Keratinocyte (primary cell): ENCODE data around the gene SPTAN1. TPM values are rescaled to one million over a fixed set of nuclear protein-coding genes. Genes with fewer than 3 reads are reported as not detected.

Experiments
- DNase-seq: peaks from one replicate; pipeline ENCODE4 v3.0.0-alpha.2; 2011; ENCODE audit warnings: low read depth, missing footprints, low spot score
- FAIRE-seq: peaks from 2 replicates; lab custom pipeline; 2011; peaks lifted over from hg19 to GRCh38; lab: Jason Lieb, UNC
- H2AFZ ChIP-seq: 2 replicates; pipeline ENCODE4 v1.6.0; 2012; ENCODE audit warnings: low read length, control low read depth, inconsistent platforms; ENCODE audit not compliant: control insufficient read depth
- H3K27ac ChIP-seq: 2 replicates; pipeline ENCODE4 v1.5.1; 2011; ENCODE audit warnings: low read length; ENCODE audit not compliant: control insufficient read depth, insufficient read depth
- H3K27me3 ChIP-seq: 3 replicates; pipeline ENCODE4 v1.6.0; 2011; ENCODE audit warnings: low read length; ENCODE audit not compliant: control insufficient read depth, insufficient read depth; ENCODE audit errors: extremely low read depth
- H3K36me3 ChIP-seq, 2 experiments: 2 replicates in 1 of 2; 3 replicates in 1 of 2; pipeline ENCODE4 v1.5.1; 2011; ENCODE audit warnings: low read length in 2 of 2, mild to moderate bottlenecking in 1 of 2; ENCODE audit not compliant: control insufficient read depth in 2 of 2, insufficient read depth in 2 of 2; ENCODE audit errors: extremely low read depth in 1 of 2
- H3K4me1 ChIP-seq: 3 replicates; pipeline ENCODE4 v1.5.1; 2011; ENCODE audit warnings: low read length; ENCODE audit not compliant: control insufficient read depth, insufficient read depth; ENCODE audit errors: extremely low read depth
- H3K4me2 ChIP-seq: 3 replicates; pipeline ENCODE4 v1.6.0; 2011; ENCODE audit warnings: low read depth, low read length; ENCODE audit not compliant: control insufficient read depth, insufficient read depth; ENCODE audit errors: extremely low read depth
- H3K4me3 ChIP-seq, 3 experiments: fragments of 200-600 bp in 1 of 3; sonication (generic) in 1 of 3; 2 replicates in 2 of 3; 3 replicates in 1 of 3; pipeline ENCODE4 v1.5.1; 2011 to 2016; ENCODE audit warnings: low read length in 3 of 3, mild to moderate bottlenecking in 3 of 3, control low read depth in 2 of 3, inconsistent platforms in 1 of 3, low read depth in 1 of 3, mixed read lengths in 1 of 3, mixed run types in 1 of 3, moderate library complexity in 1 of 3; ENCODE audit not compliant: control insufficient read depth in 2 of 3, insufficient read depth in 2 of 3; ENCODE audit errors: extremely low read depth in 1 of 3
- H3K79me2 ChIP-seq: 2 replicates; pipeline ENCODE4 v1.6.0; 2012; ENCODE audit warnings: low read length; ENCODE audit not compliant: control insufficient read depth, insufficient read depth
- H3K9ac ChIP-seq: 3 replicates; pipeline ENCODE4 v1.6.0; 2011; ENCODE audit warnings: low read length; ENCODE audit not compliant: control insufficient read depth, insufficient read depth; ENCODE audit errors: extremely low read depth
- H3K9me1 ChIP-seq: 3 replicates; pipeline ENCODE4 v1.6.0; 2011; ENCODE audit warnings: low read length; ENCODE audit not compliant: control insufficient read depth, insufficient read depth; ENCODE audit errors: extremely low read depth
- H3K9me3 ChIP-seq: 2 replicates; pipeline ENCODE4 v1.5.1; 2012; ENCODE audit warnings: low read depth, low read length; ENCODE audit not compliant: control insufficient read depth
- H4K20me1 ChIP-seq: 3 replicates; pipeline ENCODE4 v1.6.0; 2011; ENCODE audit warnings: low read length; ENCODE audit not compliant: control insufficient read depth, insufficient read depth; ENCODE audit errors: extremely low read depth
- EZH2 ChIP-seq: IDR thresholded peaks from one replicate; pipeline ENCODE4 v1.6.1; 2012; ENCODE audit warnings: inconsistent platforms, mild to moderate bottlenecking, low read length, moderate library complexity
- dilution Hi-C: fragments of 300-500 bp; cut with MboI; formaldehyde crosslinking; loops from one replicate; pipeline ENCODE4 v1.7.0; 2020; ENCODE audit warnings: low sequenced_read_pairs; ENCODE audit not compliant: extremely low pct_ligation_motif_present
- polyA plus RNA-seq, 5 experiments: library from polyadenylated mRNA; depleted of rRNA in 3 of 5; stranded (reverse) in 3 of 5; stranded (forward) in 1 of 5; unstranded in 1 of 5; fragments of >200 nt; gene quantifications; 1 replicate in 1 of 5; 2 replicates in 3 of 5; 3 replicates in 1 of 5; pipeline versions ENCODE4 v1.2.1 to v1.2.3, GENCODE V29; 2011 to 2012; ENCODE audit warnings: missing spikeins in 2 of 5, low read depth in 1 of 5, low replicate concordance in 1 of 5
- TF ChIP-seq, protein P1 (sequence below), 3 experiments: IDR thresholded peaks in 1 of 3; conservative IDR thresholded peaks in 1 of 3; optimal IDR thresholded peaks in 1 of 3; 2 replicates in 2 of 3; 3 replicates in 1 of 3; pipeline versions ENCODE3 to v1.5.1; 2011; ENCODE audit warnings: low read length in 3 of 3, mild to moderate bottlenecking in 3 of 3, moderate library complexity in 2 of 3, control low read depth in 1 of 3, inconsistent platforms in 1 of 3; ENCODE audit not compliant: insufficient read depth in 2 of 3; ENCODE audit errors: extremely low read depth in 1 of 3

The SPTAN1 gene
- polyA plus RNA-seq, 1 donor (not counting 4 experiments of a cell fraction or from before 2014, with no cell fraction given) = 98.7 TPM

DNA sequence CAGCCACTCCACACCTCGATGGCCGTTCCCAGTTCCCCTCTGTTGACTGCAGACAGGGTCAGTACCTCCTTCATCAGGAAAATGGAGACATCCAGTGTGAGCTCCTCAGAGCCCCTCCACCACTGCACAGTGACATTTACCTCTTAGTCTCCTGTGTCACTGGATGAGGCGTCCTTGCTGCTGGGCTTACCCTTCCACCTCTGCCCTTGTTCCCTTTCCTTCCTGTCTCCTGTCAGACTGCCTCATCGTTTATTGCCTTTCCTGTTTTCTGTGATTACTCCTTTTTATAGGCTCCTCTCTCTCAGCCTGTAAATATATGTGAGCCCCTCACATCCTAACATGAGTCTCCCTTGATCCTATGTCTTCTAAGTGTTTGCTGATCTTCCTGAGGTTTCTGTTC lies 23.2 kb upstream of the SPTAN1 start:
- no peak overlapping the region for H3K4me2 ChIP-seq
- peaks cover 22 to 40% of the 10 kb centered on the region in 2 experiments for H3K36me3 ChIP-seq
- no peaks in the 10 kb centered on the region for H3K4me1 ChIP-seq
- H2AFZ ChIP-seq = no peak overlapping the region
- DNase-seq (no peak), FAIRE-seq (no peak)
- no peak overlapping the region for H3K27ac ChIP-seq
- no peaks in the 10 kb centered on the region for H3K9me3 ChIP-seq
- no peak overlapping the region for H3K4me3 ChIP-seq
- no peak overlapping the region for H3K9ac ChIP-seq
- no peaks in the 10 kb centered on the region for H3K79me2 ChIP-seq
- no peak for TF ChIP-seq EZH2
- TF ChIP-seq, protein P1, sequence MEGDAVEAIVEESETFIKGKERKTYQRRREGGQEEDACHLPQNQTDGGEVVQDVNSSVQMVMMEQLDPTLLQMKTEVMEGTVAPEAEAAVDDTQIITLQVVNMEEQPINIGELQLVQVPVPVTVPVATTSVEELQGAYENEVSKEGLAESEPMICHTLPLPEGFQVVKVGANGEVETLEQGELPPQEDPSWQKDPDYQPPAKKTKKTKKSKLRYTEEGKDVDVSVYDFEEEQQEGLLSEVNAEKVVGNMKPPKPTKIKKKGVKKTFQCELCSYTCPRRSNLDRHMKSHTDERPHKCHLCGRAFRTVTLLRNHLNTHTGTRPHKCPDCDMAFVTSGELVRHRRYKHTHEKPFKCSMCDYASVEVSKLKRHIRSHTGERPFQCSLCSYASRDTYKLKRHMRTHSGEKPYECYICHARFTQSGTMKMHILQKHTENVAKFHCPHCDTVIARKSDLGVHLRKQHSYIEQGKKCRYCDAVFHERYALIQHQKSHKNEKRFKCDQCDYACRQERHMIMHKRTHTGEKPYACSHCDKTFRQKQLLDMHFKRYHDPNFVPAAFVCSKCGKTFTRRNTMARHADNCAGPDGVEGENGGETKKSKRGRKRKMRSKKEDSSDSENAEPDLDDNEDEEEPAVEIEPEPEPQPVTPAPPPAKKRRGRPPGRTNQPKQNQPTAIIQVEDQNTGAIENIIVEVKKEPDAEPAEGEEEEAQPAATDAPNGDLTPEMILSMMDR (optimal IDR thresholded peaks at IDR 0.05 in 1 of 3, IDR thresholded peaks at IDR 0.05 in 1 of 3, conservative IDR thresholded peaks at IDR 0.05 in 1 of 3; ENCODE audit: extremely low read depth in 1 of 3, insufficient read depth in 2 of 3, low read length in 3 of 3) = no peak
- no peaks in the 10 kb centered on the region for H4K20me1 ChIP-seq
- dilution Hi-C loops = no loop called here
- no peaks in the 10 kb centered on the region for H3K27me3 ChIP-seq
- H3K9me1 ChIP-seq = no peaks in the 10 kb centered on the region

DNA sequence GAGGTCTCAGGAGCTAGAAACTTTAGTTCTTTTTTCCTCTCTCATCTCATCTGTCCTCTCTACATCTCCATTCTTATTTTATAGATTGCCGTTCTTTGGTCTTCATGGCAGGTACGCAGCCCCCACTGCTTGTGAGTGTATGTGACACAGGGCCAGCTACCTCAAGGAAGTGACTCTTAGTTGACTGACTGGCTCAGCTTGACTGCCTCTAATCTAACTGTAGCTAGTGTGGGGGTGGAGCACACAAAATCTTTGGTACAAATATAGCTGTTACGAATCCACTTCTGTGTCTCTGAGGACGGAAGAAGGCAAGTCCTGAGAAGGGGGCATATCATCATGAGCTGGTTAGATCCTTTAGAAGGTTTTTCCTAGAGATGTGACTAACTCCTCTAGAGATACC lies 19.8 kb upstream of the SPTAN1 start:
- no peaks in the 10 kb centered on the region for H3K9me1 ChIP-seq
- no peak overlapping the region for H2AFZ ChIP-seq
- H3K4me2 ChIP-seq = no peak overlapping the region
- no peaks in the 10 kb centered on the region for H3K4me1 ChIP-seq
- H4K20me1 ChIP-seq = no peaks in the 10 kb centered on the region
- FAIRE-seq (no peak), DNase-seq (no peak)
- dilution Hi-C loops = no loop called here
- H3K27me3 ChIP-seq = no peaks in the 10 kb centered on the region
- no peaks in the 10 kb centered on the region for H3K9me3 ChIP-seq
- H3K9ac ChIP-seq = no peak overlapping the region
- no peak overlapping the region for H3K4me3 ChIP-seq
- H3K27ac ChIP-seq = no peak overlapping the region
- no peaks in the 10 kb centered on the region for H3K79me2 ChIP-seq
- H3K36me3 ChIP-seq = peaks cover 15 to 33% of the 10 kb centered on the region in 2 experiments
- TF ChIP-seq EZH2 = no peak
- TF ChIP-seq, protein P1 (optimal IDR thresholded peaks at IDR 0.05 in 1 of 3, IDR thresholded peaks at IDR 0.05 in 1 of 3, conservative IDR thresholded peaks at IDR 0.05 in 1 of 3; ENCODE audit: extremely low read depth in 1 of 3, insufficient read depth in 2 of 3, low read length in 3 of 3) = no peak
